IMR-90 (cell line): ENCODE measurements around the gene KITLG.

ENCODE experiments used
- POLR2A ChIP-seq: IDR thresholded peaks from 2 replicates; pipeline ENCODE4 v1.6.1; 2012; ENCODE audit warnings: mild to moderate bottlenecking, low read depth, low read length
- RAD21 ChIP-seq: IDR thresholded peaks from 2 replicates; pipeline ENCODE4 v1.6.1; 2012; ENCODE audit warnings: low read length, improper control_type of control experiment
- TF ChIP-seq, protein P1 (sequence below): conservative IDR thresholded peaks from 2 replicates; pipeline ENCODE4 v1.5.1; 2012; ENCODE audit warnings: mild to moderate bottlenecking, low read depth, low read length, improper control_type of control experiment
- TF ChIP-seq, protein P2 (sequence below): fragments of 150-350 bp; IDR thresholded peaks from 2 replicates; pipeline ENCODE4 v1.6.1; 2016; ENCODE audit warnings: low read depth, mild to moderate bottlenecking, low read length, moderate library complexity, borderline replicate concordance

DNA sequence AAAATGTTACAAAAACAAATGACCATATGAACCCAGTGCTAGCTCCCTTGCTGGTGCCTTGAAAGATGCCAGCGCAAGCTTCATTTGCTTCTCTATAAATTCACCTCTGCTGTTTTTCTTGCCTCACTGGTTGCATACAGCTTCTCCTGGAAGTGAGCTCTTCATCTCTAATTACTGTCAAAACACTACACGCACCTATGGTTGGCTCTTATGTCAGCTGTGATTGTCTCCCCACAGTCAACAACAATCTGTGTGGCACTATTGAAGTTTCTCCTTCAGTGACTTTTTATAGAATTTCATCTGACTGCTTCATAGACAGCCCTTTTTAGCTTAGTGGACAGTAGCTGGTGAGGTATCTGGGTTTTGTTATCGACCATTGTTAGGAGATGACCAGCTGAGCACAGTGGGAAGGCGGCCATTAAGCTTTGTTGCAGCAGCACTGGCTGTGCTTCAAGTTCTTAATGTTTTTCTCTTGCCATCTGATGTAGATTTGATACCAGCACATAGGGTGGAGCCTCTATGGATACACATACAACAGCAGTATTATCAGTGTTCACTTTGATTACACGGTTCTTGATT lies 131.8 kb downstream of the KITLG start:
- TF ChIP-seq, protein P1, sequence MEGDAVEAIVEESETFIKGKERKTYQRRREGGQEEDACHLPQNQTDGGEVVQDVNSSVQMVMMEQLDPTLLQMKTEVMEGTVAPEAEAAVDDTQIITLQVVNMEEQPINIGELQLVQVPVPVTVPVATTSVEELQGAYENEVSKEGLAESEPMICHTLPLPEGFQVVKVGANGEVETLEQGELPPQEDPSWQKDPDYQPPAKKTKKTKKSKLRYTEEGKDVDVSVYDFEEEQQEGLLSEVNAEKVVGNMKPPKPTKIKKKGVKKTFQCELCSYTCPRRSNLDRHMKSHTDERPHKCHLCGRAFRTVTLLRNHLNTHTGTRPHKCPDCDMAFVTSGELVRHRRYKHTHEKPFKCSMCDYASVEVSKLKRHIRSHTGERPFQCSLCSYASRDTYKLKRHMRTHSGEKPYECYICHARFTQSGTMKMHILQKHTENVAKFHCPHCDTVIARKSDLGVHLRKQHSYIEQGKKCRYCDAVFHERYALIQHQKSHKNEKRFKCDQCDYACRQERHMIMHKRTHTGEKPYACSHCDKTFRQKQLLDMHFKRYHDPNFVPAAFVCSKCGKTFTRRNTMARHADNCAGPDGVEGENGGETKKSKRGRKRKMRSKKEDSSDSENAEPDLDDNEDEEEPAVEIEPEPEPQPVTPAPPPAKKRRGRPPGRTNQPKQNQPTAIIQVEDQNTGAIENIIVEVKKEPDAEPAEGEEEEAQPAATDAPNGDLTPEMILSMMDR = no peak
- TF ChIP-seq RAD21 = no peak
- no peak for TF ChIP-seq POLR2A
- TF ChIP-seq, protein P2, sequence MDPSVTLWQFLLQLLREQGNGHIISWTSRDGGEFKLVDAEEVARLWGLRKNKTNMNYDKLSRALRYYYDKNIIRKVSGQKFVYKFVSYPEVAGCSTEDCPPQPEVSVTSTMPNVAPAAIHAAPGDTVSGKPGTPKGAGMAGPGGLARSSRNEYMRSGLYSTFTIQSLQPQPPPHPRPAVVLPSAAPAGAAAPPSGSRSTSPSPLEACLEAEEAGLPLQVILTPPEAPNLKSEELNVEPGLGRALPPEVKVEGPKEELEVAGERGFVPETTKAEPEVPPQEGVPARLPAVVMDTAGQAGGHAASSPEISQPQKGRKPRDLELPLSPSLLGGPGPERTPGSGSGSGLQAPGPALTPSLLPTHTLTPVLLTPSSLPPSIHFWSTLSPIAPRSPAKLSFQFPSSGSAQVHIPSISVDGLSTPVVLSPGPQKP = no peak
